ENCODE data around the gene C16orf74. TPM values are rescaled to one million over a fixed set of nuclear protein-coding genes. Genes with fewer than 3 reads are reported as not detected.

Gene C16orf74
- total and polyA plus RNA-seq, 2 of the 8 experiments (the other 6 are each of a cell fraction or from before 2014, with no cell fraction given): 7.3 to 9.3 TPM

DNA sequence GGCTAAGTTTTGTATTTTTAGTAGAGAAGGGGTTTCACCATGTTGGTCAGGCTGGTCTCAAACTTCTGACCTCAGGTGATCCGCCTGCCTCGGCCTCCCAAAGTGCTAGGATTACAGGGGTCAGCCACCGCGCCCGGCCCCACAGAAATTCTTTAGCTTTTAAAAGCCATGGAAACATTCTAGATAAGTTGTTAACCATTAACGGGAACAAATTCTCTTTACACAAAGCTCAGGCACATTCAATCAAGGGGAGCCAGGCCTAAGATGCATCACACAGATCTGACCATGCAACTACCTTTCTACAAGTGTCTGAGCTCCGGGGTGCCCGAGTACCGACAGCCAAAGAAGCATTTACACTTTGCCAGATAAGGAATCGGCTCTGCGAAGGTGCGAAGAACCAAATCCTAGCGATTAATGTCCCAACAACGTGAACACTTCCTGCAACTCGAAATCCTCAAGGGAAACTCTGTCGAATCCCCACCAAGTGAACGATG is 47.4 kb upstream of the C16orf74 start:
- CTCF ChIA-PET (ENCODE audit: partially characterized antibody): interaction anchor here (1.0 kb wide), 1 partner anchor 12 kb away, joined by 3 read pairs; no protein-coding TSS in a partner anchor
- Histone ChIP-seq H3K9ac (replicated peaks in 1 of 4; ENCODE audit: extremely low read depth in 1 of 4, low read depth in 3 of 4, low read length in 3 of 4) (peak overlapping the region; percentile 83 to 99 (median 89)), H3K27ac (ENCODE audit: low read depth, low read length) (0 out of 2 replicates have a peak overlapping the region, but pooled peaks have one; percentile 58), H4K5ac (ENCODE audit: insufficient read length, low read depth, low read length) (no peak overlapping the region), H3K4me3 (ENCODE audit: extremely low read depth in 1 of 4, insufficient read depth in 2 of 4, low read depth in 3 of 4, low read length in 4 of 4) (peak overlapping the region; percentile 82 to 97 (median 95)), H3K79me2 (ENCODE audit: control insufficient read depth in 1 of 2, insufficient read depth in 2 of 2, low read length in 2 of 2) (peaks cover 29 to 88% of the 10 kb centered on the region in 2 experiments), H3K14ac (ENCODE audit: insufficient read length) (no peak overlapping the region), H3K36me3 (ENCODE audit: control insufficient read depth in 2 of 4, insufficient read depth in 4 of 4, low read length in 3 of 4) (peaks cover 17 to 49% (median 27%) of the 10 kb centered on the region in 4 experiments), H2AK5ac (ENCODE audit: low read depth, low read length) (no peak overlapping the region), H2BK15ac (ENCODE audit: low read length) (no peak overlapping the region), H2BK20ac (ENCODE audit: low read length) (no peak overlapping the region), H3K23me2 (ENCODE audit: low read depth, low read length) (peaks cover 6% of the 10 kb centered on the region), H2AFZ (ENCODE audit: low read length) (no peak overlapping the region), H2BK120ac (replicated peaks; ENCODE audit: low read depth, low read length) (no peak overlapping the region), H4K91ac (replicated peaks; ENCODE audit: insufficient read length, low read length) (no peak overlapping the region), H4K20me1 (replicated peaks in 1 of 2; ENCODE audit: control insufficient read depth in 1 of 2, insufficient read depth in 2 of 2, low read length in 2 of 2) (peaks cover 6 to 19% of the 10 kb centered on the region in 2 experiments), H3K4me2 (ENCODE audit: insufficient read depth in 1 of 2, low read depth in 2 of 2, low read length in 2 of 2) (peak overlapping the region; percentile 78 to 89), H3K56ac (replicated peaks; ENCODE audit: insufficient read length, low read depth, low read length) (no peak overlapping the region), H2BK5ac (ENCODE audit: low read depth, low read length) (no peak overlapping the region; the same call in 1 of the 2 replicates), H4K8ac (ENCODE audit: extremely low read depth, insufficient read depth, low read length) (no peak overlapping the region; the same call in 1 of the 2 replicates), H3K27me3 (replicated peaks in 1 of 4; ENCODE audit: control insufficient read depth in 3 of 4, extremely low read depth in 1 of 4, insufficient read depth in 3 of 4, low read length in 3 of 4) (no peaks in the 10 kb centered on the region), H2BK12ac (ENCODE audit: low read depth, low read length) (no peak overlapping the region), H3K4me1 (replicated peaks in 1 of 4; ENCODE audit: control insufficient read depth in 3 of 4, insufficient read depth in 4 of 4, low read length in 3 of 4) (peaks cover 0 to 3% (median 0%) of the 10 kb centered on the region in 4 experiments; a peak in 1 of 7 replicates), H3K23ac (ENCODE audit: insufficient read length) (no peak overlapping the region), H3K9me3 (ENCODE audit: insufficient read depth in 2 of 2, low read depth in 1 of 2, low read length in 1 of 2) (no peaks in the 10 kb centered on the region), H3K4ac (replicated peaks; ENCODE audit: insufficient read length, low read depth, low read length) (no peak overlapping the region), H3K79me1 (ENCODE audit: low read depth, low read length) (peaks cover 11% of the 10 kb centered on the region), H3K18ac (ENCODE audit: extremely low read depth, low read length) (no peak overlapping the region)
- FAIRE-seq: no peak
- 42% methylated on average over 17 of the region's 17 CpGs; no CpG with 5 or more reads in 1 of the 2 experiments for WGBS, 2 experiments (ENCODE audit: extremely low coverage in 1 of 2, insufficient coverage in 1 of 2, insufficient read length in 1 of 2, insufficient replicate concordance in 2 of 2, low coverage in 1 of 2, low lambda C conversion rate in 2 of 2, missing lambda C conversion rate in 1 of 2)
- no peak for DNase-seq (ENCODE audit: low read depth in 1 of 2, low spot score in 2 of 2)
- POLR2A ChIA-PET (ENCODE audit: partially characterized antibody): interaction anchor here (0.7 to 1.6 kb wide), 4 partner anchors 9 to 48 kb away, joined by 3 to 6 read pairs (median 3); partner anchors contain the start of gene C16orf74
- no peak for TF ChIP-seq CREB1 (IDR thresholded peaks at IDR 0.05)
